Fibroblast of skin of scalp (primary cell): ENCODE data around the gene HAPSTR1. TPM values are rescaled to one million over a fixed set of nuclear protein-coding genes. Genes with fewer than 3 reads are reported as not detected.
A peak's percentile ranks its signal among the peaks of the same experiment; 100 is the strongest.
"Not testable (repeated sequence)": the region's sequence is repeated elsewhere in the genome, so short reads cannot be mapped to it uniquely, and the experiment has no call there.

Experiments used
- DNase-seq: peaks from one replicate; pipeline ENCODE4 v3.0.0-alpha.2; 2013
- polyA plus RNA-seq, 2 experiments: library from polyadenylated mRNA; unstranded; fragments of 120-200 nt; gene quantifications; one replicate each; pipeline ENCODE4 v1.2.1, GENCODE V29; 2013; ENCODE audit not compliant: insufficient read length in 2 of 2

Gene HAPSTR1, protein sequence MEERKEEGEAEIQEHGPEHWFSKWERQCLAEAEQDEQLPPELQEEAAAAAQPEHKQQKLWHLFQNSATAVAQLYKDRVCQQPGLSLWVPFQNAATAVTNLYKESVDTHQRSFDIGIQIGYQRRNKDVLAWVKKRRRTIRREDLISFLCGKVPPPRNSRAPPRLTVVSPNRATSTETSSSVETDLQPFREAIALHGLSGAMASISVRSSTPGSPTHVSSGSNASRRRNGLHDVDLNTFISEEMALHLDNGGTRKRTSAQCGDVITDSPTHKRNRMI
- 39.9 TPM for polyA plus RNA-seq (2013, experiment 1 of 2; ENCODE audit: insufficient read length)
- 45.6 TPM for polyA plus RNA-seq (2013, experiment 2 of 2; ENCODE audit: insufficient read length)

DNA sequence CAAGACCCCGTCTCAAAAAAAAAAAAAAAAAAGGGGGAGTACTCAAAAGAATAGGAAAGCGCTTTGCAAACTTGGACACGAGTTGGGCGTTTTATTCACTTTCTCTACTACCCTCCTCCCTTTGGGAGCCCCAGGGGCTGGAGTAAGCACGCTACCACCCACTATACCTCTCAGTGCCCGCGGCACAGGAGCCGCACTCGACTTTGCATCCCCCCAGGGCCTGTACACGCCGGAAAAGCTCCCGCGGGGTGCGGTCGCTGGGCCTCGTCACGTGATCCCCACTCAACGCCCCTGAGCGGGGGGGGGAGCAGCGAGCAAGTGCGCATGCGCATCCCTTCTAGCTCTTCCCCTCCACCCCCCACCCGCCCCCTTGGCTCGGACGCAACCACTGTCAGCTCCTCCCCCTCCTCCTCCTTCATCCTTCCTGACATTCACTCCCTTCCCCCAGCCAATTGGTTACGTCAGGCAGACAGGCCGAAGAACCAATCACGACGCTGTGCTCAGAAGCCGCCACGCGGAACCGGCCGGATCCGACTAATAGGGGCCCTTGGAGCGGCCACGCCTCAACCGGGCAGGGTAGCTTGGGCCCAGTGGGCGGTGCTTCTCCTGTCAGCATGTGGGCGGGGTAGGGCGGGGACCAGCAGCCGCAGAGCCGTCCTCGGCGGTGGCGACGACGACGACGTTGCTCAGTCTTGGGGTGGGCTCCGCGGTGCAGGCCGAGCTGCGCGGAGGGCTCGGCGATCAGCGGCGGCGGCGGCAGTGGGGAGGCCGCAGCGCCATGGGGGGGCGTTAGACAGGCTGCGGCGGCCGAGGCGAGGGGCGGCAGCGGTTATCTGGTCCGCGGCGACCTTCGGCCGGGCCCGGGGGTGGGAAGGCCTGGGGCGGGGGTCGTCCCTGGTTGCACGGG, at the start of gene HAPSTR1:
Gene HAPSTR1, plus strand, starts transcription at position 685 of the 907 bp plus-strand sequence. CDS start 401 bp downstream, outside the sequence.
- peak; percentile 100 for DNase-seq

DNA sequence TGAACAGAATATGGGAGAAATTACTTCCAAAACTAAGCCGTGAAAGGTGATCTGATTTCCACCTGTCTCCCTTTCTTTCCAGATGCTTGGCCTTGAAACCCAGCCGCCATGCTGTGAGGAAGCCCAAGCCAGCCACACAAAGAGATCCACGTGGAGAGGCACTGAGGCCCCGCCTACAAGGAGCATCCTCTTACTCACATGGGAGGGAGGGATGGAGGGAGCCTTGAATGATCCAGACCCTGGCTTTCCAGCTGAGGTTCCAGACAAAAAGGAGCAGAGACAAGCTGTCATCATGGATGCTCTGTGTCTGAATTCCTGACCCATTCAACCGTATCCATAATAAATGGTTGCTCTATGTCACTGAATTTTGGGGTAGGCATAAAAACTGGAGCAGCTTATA, 48.9 kb upstream of the HAPSTR1 start:
- no peak for DNase-seq

DNA sequence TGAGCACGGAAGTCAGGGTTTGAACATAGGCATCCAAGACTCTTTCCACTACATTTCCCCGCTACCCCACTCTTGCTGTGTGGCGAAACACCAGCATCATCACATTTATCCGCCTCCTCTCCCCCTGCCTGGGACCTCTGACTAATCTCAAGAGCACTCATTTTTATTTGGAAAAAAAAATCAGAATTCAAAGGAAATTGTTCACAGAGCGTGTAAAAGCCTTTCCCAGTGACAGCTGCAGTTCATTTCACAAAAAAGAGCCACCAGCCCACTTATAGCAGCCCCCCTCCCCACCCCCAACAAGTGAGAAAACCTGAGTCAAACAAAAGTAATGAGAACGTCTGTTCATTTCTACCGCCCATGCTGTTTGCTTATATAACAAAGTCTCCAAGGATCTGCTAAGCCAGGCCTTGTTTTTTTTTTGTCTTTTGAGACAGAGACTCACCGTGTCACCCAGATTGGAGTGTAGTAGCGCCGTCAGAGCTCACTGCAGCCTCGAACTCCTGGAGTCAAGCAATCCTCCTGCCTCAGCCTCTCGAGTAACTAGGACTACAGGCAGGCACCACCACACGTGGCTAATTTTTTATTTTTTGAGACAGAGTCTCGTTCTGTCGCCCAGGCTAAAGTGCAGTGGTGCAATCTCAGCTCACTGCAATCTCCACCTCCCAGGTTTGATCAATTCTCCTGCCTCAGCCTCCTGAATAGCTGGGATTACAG, 48.3 kb upstream of the HAPSTR1 start:
- DNase-seq: peak; percentile 93

DNA sequence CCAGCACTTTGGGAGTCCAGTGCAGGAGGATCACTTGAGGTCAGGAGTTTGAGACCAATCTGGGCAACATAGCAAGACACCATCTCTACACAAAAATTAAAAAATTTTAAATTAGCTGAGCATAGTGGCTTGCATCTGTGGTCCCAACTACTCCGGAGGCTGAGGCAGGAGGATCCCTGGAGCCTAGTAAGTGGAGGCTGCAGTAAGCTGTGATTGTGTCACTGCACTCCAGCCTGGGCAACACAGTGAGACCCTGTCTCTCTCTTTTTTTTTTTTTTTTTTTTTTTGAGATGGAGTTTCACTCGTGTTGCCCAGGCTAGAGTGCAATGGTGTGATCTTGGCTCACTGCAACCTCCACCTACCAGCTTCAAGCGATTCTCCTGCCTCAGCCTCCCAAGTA, 45.9 kb upstream of the HAPSTR1 start:
- not testable (repeated sequence) for DNase-seq

DNA sequence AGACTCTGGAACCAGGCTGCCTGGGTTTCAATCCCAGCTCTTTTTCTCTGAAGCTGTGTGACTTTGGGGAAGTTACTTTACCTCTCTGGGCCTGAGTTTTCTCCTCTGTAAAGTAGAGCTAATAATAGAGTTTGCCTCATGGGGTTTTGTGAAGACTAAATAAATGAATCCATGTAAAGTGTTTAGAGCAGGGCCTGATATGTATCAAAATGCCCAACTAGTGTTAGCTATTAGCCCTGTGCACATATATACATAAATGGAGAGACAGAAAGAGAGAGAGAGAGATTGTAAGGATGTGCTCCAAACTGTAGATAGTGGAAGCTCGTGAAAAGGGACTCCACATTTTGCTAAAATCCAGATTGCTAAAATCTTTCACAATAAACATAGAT, 44.8 kb upstream of the HAPSTR1 start:
- DNase-seq: no peak

DNA sequence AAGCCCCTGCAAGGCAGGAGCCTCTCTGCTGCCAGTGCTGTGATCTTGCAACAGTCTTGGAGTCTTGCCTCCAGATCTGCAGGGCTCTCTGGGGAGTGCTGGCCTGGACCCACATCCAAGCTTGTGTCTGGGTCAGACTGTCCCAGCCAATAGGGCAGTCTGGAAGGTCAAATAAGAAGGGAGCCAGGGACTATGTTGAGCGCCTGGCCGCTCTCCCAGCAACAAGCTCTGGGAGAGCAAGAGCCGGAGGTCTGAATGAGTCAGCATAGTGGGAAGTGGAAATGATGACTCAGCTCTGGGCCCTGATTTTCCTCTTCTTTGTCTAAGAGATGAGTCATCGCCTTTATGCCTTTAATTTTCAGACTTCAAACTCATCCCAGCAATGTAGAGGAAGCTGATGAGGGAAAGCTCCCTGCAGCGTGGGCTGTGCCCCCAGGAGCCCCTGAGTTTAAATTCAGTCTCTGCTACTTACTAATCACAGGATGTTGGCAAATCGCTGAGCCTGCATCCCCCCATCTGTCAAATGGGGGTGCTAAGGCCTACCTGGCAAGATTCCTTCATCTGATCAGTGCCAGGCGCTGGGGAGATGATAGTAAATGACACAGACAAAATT, 43.6 kb upstream of the HAPSTR1 start:
- DNase-seq: peak; percentile 99

DNA sequence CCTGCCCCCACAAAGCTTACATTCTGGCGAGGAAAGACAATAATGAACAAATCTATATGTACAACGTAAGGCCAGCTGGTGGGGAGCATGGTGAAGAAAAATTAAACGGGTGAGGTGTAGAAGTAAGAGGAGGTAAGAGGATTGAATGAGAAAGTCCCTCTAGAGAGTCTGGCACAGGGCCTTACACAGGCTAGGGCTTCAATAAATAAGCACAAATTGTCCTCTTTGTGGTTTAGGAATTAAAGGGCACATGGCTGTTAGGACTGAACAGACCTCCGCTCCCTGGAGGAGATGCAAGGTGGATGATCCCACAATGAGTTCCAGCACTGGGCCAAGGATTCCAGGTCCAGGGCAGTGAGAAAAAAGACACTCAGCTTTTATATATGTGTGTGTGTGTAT, 43.1 kb upstream of the HAPSTR1 start:
- no peak for DNase-seq

DNA sequence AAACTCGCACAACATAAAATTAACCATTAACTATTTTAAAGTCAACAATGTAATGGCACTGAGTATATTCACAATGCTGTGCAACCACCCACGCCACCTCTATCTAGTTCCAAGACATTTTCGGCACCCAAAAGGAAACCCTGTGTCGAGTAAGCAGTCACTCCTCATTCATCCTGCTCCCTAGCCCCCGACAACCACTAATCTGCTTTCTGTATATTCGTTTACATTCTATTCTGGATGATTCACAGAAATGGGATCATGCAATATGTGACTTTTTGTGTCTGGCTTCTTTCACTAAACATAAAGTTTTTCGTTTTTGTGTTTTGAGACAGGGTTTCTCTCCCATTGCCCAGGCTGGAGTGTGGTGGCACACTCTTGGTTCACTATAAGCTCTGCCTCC, 42.2 kb upstream of the HAPSTR1 start:
- peak; percentile 88 for DNase-seq

DNA sequence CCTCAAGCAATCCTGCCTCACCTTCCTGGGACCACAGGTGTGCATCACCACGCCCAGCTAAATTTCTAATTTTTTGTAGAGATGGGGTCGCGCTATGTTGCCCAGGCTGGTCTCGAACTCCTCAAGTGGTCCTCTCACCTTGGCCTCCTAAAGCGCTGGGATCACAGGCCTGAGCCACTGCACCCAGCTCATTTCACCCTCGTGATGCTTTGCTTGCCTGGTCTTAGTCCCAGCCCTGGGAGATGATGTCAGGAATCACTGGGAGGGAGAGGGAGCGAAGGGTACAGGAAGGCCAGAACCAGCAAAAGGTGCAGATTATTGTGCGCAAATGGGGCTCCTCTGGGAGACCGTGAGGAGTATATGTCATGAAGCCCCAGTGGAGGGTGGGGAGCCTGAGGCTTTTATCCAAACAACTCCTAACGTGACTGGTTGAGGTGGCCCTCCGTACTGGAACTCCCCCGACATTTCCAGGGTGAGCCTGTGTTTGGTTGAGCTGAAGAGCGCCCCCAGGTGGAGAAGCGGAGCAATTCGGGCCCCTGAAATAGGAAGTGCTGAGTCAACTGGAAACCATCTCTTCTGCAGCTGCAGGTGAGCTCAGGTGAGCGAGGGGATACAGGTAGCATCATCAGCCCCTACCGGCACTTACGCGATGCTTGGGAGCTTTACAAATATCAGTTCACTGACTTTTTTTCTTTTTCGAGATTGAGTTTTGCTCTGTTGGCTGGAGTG, 41.2 kb upstream of the HAPSTR1 start:
- DNase-seq: peak; percentile 31

DNA sequence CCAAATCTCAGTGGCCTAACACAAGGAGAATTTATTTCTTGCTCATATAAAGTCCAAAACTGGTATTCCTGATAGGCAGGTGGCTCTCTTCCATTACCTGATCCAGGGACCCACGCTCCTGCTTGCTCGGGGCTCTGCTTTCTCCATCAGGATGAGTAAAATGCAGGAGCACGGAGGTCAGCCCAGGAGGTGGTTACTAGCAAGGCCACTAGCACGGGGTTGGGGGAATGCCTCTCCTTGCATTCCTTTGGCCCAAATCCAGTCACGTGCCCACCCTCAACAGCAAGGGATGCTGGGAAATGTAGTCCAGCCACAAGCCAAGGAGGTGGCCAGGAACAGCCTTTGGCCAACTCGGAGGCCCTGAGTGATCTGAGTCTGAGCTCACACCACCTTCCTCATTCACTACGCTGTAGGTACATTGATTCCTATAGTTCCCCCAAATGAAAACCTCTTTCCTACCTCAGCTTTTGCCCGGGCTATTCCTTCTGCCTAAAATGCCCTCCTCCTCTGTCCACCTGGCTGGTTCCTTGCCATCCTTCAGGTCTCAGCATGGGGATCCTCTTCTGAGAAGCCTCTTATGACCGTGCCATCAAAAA, 38.3 kb upstream of the HAPSTR1 start:
- peak; percentile 86 for DNase-seq

DNA sequence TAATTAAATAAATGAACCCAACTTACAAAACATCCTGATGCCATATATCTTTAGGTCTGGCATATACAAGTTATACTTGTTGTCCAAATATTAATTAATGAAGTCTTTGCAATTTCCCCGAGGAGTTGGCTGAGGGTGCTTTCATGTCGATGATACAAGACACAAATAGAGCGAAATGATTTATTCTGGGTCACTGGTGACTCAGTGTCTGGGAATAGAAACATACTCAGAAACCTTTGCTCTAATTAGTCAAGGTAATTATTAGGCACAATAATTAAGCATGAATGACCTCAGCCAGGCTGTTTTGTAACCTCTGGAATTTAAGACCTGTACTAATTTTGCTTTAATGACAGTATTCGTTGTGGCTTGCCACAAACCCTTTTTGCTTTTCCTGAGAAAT, 37.0 kb upstream of the HAPSTR1 start:
- no peak for DNase-seq

DNA sequence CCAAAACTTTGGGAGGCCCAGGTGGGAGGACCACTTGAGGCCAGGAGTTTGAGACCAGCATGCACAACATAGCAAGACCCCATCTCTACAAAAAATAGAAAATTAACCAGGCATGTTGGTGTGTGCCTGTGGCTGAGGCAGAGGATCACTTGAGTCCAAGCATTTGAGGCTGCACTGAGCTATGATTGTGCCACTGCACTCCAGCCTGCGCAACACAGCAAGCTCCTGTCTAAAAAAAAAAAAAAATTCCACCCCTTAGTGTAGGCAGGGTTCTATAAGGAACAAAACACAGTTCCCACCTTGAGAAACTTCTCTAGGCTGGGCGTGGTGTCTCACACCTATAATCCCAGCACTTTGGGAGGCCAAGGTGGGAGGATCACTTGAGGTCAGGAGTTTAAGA, 36.3 kb upstream of the HAPSTR1 start:
- no peak for DNase-seq

DNA sequence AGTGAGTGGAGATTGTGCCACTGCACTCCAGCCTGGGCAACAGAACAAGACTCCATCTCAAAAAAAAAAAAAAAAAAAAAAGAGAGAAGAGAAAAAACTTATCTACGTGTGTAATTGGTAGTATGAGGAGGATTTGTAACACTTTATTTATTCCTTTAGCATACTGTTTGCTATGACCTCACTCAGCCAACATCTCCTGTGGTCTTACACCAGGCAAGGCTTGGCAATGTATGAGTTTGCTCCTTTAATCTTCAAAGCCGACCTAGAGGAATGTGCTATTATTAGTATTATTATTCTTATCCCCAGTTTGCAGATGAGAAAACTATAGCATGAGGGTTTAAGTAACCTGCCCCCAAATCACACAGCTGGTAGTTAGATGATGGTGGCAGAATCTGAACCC, 35.8 kb upstream of the HAPSTR1 start:
- peak; percentile 78 for DNase-seq

DNA sequence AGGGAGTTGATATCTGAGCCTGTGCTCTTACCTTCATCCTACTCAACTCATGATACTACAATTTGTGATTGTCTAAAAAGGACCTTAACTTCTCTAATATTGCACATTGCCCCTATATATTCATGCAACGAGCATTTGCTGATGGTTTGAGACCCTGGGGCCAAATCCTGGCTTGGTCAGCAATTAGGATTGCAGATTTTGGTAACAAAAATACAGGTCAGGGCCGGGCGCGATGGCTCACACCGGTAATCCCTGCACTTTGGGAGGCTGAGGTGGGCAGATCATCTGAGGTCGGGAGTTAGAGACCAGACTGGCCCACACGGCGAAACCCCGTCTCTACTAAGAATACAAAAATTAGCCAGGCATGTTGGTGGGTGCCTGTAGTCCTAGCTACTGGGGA, 35.4 kb upstream of the HAPSTR1 start:
- DNase-seq: no peak

DNA sequence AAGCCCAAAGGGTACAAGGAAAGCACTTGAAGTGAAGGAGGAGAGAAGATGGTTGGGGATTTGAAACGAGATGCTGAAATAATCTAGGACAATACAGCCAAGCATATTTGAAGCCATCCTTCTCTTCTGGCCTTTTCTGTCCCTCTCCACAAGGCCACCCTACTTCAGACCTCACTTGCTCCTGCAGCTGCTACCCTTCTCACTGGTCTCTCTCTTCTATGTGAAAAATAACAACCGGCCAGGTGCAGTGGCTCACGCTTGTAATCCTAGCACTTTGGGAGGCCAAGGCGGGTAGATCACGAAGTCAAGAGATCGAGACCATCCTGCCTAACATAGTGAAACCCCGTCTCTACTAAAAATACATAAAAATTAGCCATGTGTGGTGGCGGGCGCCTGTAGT, 33.2 kb upstream of the HAPSTR1 start:
- DNase-seq: no peak

DNA sequence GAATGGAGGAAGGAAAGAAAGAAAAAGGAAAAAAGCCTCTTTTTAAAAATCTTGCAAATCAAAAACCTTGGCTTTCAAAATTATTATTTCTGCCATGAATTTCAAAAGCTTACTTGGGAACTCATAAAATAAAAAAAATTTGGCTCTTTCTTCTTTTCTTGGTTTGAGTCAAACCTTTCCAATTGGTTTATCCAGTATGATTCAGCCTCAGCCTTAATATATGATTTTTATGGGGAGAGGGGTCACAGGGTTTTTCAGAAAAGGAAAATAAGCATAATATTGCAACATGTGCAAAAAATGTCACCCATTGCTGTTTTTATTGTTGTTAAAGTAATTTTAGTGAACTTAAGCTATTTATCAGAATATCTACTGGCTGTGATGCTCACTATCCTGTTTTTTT, 31.2 kb upstream of the HAPSTR1 start:
- no peak for DNase-seq

DNA sequence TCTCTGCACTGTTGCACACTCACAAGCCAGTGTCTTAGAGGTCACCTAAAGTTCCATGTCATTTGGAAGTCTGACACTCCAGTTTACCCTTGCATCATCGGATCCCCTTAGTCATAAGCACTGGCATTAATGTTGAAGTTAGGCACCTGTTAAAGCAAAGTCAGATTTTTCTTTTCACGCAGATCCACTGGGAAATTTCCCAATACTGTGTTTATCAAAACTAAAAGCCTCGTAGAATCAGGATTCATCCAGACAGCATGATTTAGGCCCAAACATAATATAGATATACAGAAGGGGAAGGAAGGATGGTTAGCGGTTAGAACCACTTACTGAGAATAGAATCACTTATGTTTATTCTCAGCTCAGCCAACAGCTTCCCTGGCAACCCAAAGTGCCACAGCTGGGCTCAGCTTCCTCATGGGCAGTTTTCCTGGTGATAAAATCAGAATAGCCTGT, 30.1 kb upstream of the HAPSTR1 start:
- DNase-seq: no peak

DNA sequence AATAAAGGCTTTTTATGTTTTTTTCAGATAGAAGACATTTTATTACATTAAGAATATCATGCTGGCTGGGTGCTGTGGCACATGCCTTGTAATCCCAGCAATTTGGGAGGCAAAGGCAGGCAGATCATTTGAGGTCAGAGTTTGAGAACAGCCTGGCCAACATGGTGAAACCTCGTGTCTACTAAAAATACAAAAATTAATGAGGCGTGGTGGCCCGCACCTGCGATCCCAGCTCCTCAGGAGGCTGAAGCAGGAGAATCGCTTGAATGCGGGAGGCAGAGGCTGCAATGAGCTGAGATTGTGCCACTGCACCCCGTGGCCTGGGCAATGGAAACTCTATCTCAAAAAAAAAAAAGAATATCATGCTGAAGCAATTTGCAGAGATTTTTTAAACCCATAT, 29.1 kb upstream of the HAPSTR1 start:
- no peak for DNase-seq

DNA sequence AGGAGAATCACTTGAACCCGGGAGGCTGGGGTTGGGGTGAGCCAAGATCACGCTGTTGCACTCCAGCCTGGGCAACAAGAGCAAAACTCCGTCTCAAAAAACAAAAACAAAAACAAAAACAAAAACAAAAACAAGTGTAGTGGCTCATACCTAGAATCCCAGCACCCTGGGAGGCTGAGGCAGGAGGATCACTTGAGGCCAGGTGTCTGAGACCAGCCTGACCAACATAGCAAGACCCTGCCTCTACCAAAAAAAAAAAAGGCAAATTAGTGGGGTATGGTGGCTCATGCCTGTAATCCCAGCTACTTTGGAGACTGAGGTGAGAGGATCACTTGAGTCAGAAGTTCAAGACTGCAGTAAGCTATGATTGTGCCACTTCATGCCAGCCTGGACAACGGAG, 26.4 kb upstream of the HAPSTR1 start:
- DNase-seq: no peak

DNA sequence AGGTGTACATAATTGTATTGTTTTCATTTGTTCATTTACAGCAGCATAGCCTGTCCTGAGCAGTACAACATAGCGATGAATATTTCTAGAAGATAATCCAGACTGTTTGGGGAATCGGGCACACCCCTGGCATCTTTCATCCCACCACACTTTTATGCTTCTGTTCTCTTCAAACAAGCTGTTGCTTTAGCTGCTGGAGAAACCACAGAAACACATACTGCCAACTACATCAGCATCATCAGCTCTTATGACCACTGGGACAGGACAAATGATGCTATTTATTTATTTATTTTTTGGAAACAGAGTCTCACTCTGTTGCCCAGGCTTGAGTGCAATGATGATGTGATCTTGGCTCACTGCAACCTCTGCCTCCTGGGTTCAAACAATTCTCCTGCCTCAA, 22.6 kb upstream of the HAPSTR1 start:
- no peak for DNase-seq

DNA sequence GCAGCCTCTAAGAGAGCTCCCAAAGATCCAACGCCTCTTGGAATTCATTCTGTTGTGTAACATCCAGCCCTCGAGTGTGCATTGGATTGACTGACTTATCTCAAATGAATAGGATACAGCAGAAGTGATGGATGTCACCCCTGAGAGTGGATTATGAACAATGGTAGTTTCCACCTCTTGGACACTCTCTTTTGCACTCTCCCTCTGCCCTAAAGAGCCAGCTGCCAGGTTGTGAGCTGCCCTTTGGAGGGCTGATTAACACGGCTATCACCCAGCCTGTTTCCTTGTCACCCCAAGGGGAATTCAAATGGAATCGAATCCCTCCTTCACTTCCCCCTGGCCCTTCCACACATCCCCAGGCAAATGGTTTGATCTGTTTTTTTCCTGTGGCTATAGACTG, 21.2 kb upstream of the HAPSTR1 start:
- DNase-seq: no peak

DNA sequence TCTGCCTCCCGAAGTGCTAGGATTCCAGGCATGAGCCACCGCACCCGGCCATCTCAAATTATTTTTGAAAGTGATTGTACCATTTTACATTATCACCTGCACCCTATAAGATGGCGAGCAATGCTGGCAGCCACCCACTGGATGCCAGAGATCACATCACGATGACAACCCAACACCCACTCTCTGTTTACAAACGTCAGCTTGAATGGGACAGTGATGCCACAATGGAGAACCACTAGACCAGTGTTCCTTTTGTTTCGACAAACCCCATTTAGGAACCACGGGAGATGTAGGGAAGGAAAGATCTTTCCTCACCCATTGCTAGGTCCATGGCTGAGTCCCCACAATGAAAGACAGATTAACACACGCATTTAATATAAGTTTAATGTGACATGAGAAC, 20.1 kb upstream of the HAPSTR1 start:
- no peak for DNase-seq
